Natural killer cell (primary cell): Measurements from ENCODE around the gene CEP104. TPM values are rescaled to one million over a fixed set of nuclear protein-coding genes. Genes with fewer than 3 reads are reported as not detected.
A peak's percentile ranks its signal among the peaks of the same experiment; 100 is the strongest.

Experiments
- ATAC-seq, 3 donors: fragments of 150-1000 bp in 2 of 3; fragments of 200-7000 bp in 1 of 3; cut with Tn5 transposase; 1 replicate in 1 of 3; 2 replicates in 2 of 3; pipeline ENCODE4 v1.10.0; 2021; ENCODE audit warnings: mild to moderate bottlenecking in 2 of 3, moderate library complexity in 2 of 3
- DNase-seq, 2 donors: peaks; one replicate each; pipeline versions ENCODE4 v3.0.0 to v3.0.0-alpha.2; 2013 to 2021; ENCODE audit warnings: mixed read lengths in 1 of 2
- H3K27ac ChIP-seq: one replicate; pipeline ENCODE4 v1.5.1; 2013; ENCODE audit warnings: mild to moderate bottlenecking, low read length
- H3K27me3 ChIP-seq: one replicate; pipeline ENCODE4 v1.6.1; 2013; ENCODE audit warnings: low read length; ENCODE audit not compliant: control insufficient read depth, insufficient read depth
- H3K36me3 ChIP-seq: one replicate; pipeline ENCODE4 v1.6.1; 2013; ENCODE audit warnings: low read length; ENCODE audit not compliant: control insufficient read depth, insufficient read depth
- H3K4me1 ChIP-seq: one replicate; pipeline ENCODE4 v1.6.1; 2013; ENCODE audit warnings: low read length; ENCODE audit not compliant: control insufficient read depth, insufficient read depth
- H3K4me3 ChIP-seq: one replicate; pipeline ENCODE4 v1.5.1; 2013; ENCODE audit warnings: low read length
- H3K9me3 ChIP-seq: one replicate; pipeline ENCODE4 v1.6.1; 2013; ENCODE audit warnings: low read length; ENCODE audit not compliant: control insufficient read depth, insufficient read depth
- H3K27ac Mint-ChIP-seq, 2 donors: one replicate each; pipeline ENCODE4 v1.8.0; 2022; ENCODE audit warnings: mild to moderate bottlenecking in 2 of 2, mixed read lengths in 2 of 2, moderate library complexity in 1 of 2
- H3K27me3 Mint-ChIP-seq, 2 donors: one replicate each; pipeline ENCODE4 v1.8.0; 2022; ENCODE audit warnings: low read depth in 2 of 2, mixed read lengths in 2 of 2
- H3K36me3 Mint-ChIP-seq: one replicate; pipeline ENCODE4 v1.8.0; 2022; ENCODE audit warnings: mixed read lengths
- H3K4me1 Mint-ChIP-seq, 2 donors: one replicate each; pipeline ENCODE4 v1.8.0; 2022; ENCODE audit warnings: mixed read lengths in 2 of 2
- H3K4me3 Mint-ChIP-seq: one replicate; pipeline ENCODE4 v1.8.0; 2022; ENCODE audit warnings: mild to moderate bottlenecking, moderate library complexity, mixed read lengths
- H3K9me3 Mint-ChIP-seq, 2 donors: one replicate each; pipeline ENCODE4 v1.8.0; 2022; ENCODE audit warnings: mixed read lengths in 2 of 2
- CTCF ChIP-seq: fragments of 200-600 bp; IDR thresholded peaks from one replicate; pipeline ENCODE4 v1.8.0; 2022; ENCODE audit warnings: antibody characterized with exemption
- WGBS: methylation state at CpG from one replicate; pipeline ENCODE4 v1.1.7; 2013; ENCODE audit warnings: missing lambda C conversion rate; ENCODE audit not compliant: insufficient coverage; 5-methylcytosine and 5-hydroxymethylcytosine counted together
- intact Hi-C: fragments of 100-400 bp; cut with micrococcal nuclease; formaldehyde crosslinking; loops from one replicate; pipeline ENCODE4 v1.14.2; 2022
- total RNA-seq, 4 donors: library from RNA; stranded (reverse); fragments of 120-200 nt in 1 of 4; gene quantifications; one replicate each; pipeline versions ENCODE4 v1.2.3 to v1.2.4, GENCODE V29; 2013 to 2022

Gene CEP104
- total RNA-seq, 3 donors from 2014 or later (not counting 1 experiment from before 2014, with no cell fraction given): 37.1 to 60.2 (median 51.8) TPM

GRCh38 chr1:3799976-3800685, 56.9 kb downstream of the CEP104 start:
- no peak for DNase-seq
- H3K27me3 ChIP-seq: peaks cover 8% of the 10 kb centered on the region
- H3K9me3 ChIP-seq: no peaks in the 10 kb centered on the region
- H3K36me3 ChIP-seq: no peaks in the 10 kb centered on the region
- H3K27ac Mint-ChIP-seq: no peak overlapping the region
- no peak overlapping the region for H3K4me3 ChIP-seq
- TF ChIP-seq CTCF: no peak
- intact Hi-C loops: no loop called here
- no peak overlapping the region for H3K4me3 Mint-ChIP-seq
- peaks cover 22 to 27% of the 10 kb centered on the region in 2 donors for H3K27me3 Mint-ChIP-seq
- H3K4me1 Mint-ChIP-seq: peaks cover 18 to 19% of the 10 kb centered on the region in 2 donors
- ATAC-seq: no peak
- no peak overlapping the region for H3K27ac ChIP-seq
- 95% methylated on average over 10 of the region's 11 CpGs for WGBS
- no peaks in the 10 kb centered on the region for H3K9me3 Mint-ChIP-seq
- H3K36me3 Mint-ChIP-seq: no peaks in the 10 kb centered on the region
- H3K4me1 ChIP-seq: peaks cover 15% of the 10 kb centered on the region

- Histone ChIP-seq H3K9me3 (no peaks in the 10 kb centered on the region), H3K4me3 (peak within 1 kb of the TSS; percentile 44), H3K4me1 (peaks cover 33% of the 10 kb centered on the region), H3K27me3 (no peaks in the 10 kb centered on the region), H3K36me3 (peaks cover 8% of the 10 kb centered on the region), H3K27ac (peak within 1 kb of the TSS; percentile 61)
- WGBS: 6% methylated on average over 60 of the region's 60 CpGs
- Mint-ChIP-seq H3K27me3 (peaks cover 0 to 5% of the 10 kb centered on the region in 2 donors), H3K4me1 (peaks cover 18 to 38% of the 10 kb centered on the region in 2 donors), H3K9me3 (no peaks in the 10 kb centered on the region), H3K4me3 (peak within 1 kb of the TSS; percentile 90), H3K27ac (peak within 1 kb of the TSS; percentile 61 to 85), H3K36me3 (no peaks in the 10 kb centered on the region)
- DNase-seq (peak; percentile 92 to 95), ATAC-seq (peak; percentile 99 to 100 (median 99))
- intact Hi-C loops: loop anchor here (1.0 kb wide), 2 partner anchors 61 to 104 kb away; partner anchors contain the start of genes C1orf174, CEP104 and DFFB
- no peak for TF ChIP-seq CTCF
Measured at GRCh38 chr1:3796215-3797061, 60.6 kb downstream of the CEP104 start, which contains the start of gene LRRC47. Gene LRRC47, minus strand, starts transcription at chr1:3796498. Its CDS starts 22 bp downstream, at chr1:3796476.

GRCh38 chr1:3795453-3796214, 61.4 kb downstream of the CEP104 start:
- DNase-seq (no peak), ATAC-seq (peak in 1 of 3 donors; percentile 14)
- no peak overlapping the region for H3K27ac ChIP-seq
- H3K9me3 ChIP-seq: no peaks in the 10 kb centered on the region
- H3K4me1 ChIP-seq: peaks cover 33% of the 10 kb centered on the region
- no peaks in the 10 kb centered on the region for H3K27me3 ChIP-seq
- peak overlapping the region; percentile 44 for H3K4me3 ChIP-seq
- peaks cover 8% of the 10 kb centered on the region for H3K36me3 ChIP-seq
- Mint-ChIP-seq H3K27ac (peak overlapping the region; percentile 48 to 85), H3K36me3 (no peaks in the 10 kb centered on the region), H3K4me1 (peaks cover 14 to 34% of the 10 kb centered on the region in 2 donors), H3K9me3 (no peaks in the 10 kb centered on the region), H3K27me3 (peaks cover 0 to 2% of the 10 kb centered on the region in 2 donors), H3K4me3 (peak overlapping the region; percentile 86)
- WGBS: 8% methylated on average over 53 of the region's 53 CpGs
- TF ChIP-seq CTCF: no peak
- intact Hi-C loops: loop anchor here (1.0 kb wide), 2 partner anchors 62 to 105 kb away; partner anchors contain the start of genes C1orf174, CEP104 and DFFB
